Natural killer cell treated with Interleukin-12 subunit alpha and Interleukin-12 subunit beta and Interleukin-15 and Interleukin-18, amount 100 ng/mL, for 72 hours (primary cell): Measurements from ENCODE around the gene ATP8B4. TPM values are rescaled to one million over a fixed set of nuclear protein-coding genes. Genes with fewer than 3 reads are reported as not detected.

ENCODE experiments used
- ATAC-seq, 2 donors: fragments of 150-1000 bp; cut with Tn5 transposase in 1 of 2; sonication (Bioruptor Pico), chemical (Tn5 transposase) in 1 of 2; 2 replicates each; pipeline ENCODE4 v1.10.0; 2021
- DNase-seq: peaks from one replicate; pipeline ENCODE4 v3.0.0; 2022; ENCODE audit warnings: low spot score
- H3K27ac Mint-ChIP-seq, 2 donors: 1 replicate in 1 of 2; 2 replicates in 1 of 2; pipeline ENCODE4 v1.8.0; 2022; ENCODE audit warnings: mixed read lengths in 2 of 2, mild to moderate bottlenecking in 1 of 2, moderate library complexity in 1 of 2
- H3K27me3 Mint-ChIP-seq, 2 donors: 1 replicate in 1 of 2; 2 replicates in 1 of 2; pipeline ENCODE4 v1.8.0; 2022; ENCODE audit warnings: mixed read lengths in 2 of 2
- H3K36me3 Mint-ChIP-seq: one replicate; pipeline ENCODE4 v1.8.0; 2022; ENCODE audit warnings: mixed read lengths
- H3K4me1 Mint-ChIP-seq, 2 donors: 1 replicate in 1 of 2; 2 replicates in 1 of 2; pipeline ENCODE4 v1.8.0; 2022; ENCODE audit warnings: low read depth in 2 of 2, mixed read lengths in 2 of 2, mild to moderate bottlenecking in 1 of 2
- H3K4me3 Mint-ChIP-seq: one replicate; pipeline ENCODE4 v1.8.0; 2022; ENCODE audit warnings: mixed read lengths
- H3K9me3 Mint-ChIP-seq: 2 replicates; pipeline ENCODE4 v1.8.0; 2022; ENCODE audit warnings: mixed read lengths
- total RNA-seq, 2 donors: library from RNA; stranded (reverse); gene quantifications; one replicate each; pipeline ENCODE4 v1.2.3, GENCODE V29; 2022

The ATP8B4 gene
- total RNA-seq, 2 donors from 2014 or later = 273 to 296 TPM

DNA sequence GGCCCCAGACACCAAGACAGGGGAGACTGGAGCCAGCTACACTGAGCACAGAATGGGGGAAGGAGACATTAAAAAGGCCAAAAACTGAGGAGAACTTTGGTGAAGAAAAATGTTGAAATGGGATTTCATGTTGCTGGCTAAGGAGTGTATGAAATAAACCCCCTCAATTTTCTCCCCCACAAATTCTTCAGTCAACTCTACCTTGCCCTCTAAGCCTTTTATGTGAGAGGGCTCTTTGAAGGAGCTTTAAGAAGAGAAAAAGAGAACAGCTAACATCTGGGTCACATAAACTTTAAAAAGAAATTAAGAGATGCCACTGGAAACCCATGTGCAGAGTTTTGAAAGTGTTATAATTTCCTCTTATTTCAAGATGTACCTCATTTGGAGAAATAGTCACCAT lies 88.6 kb downstream of the ATP8B4 start:
- Mint-ChIP-seq H3K4me3 (no peak overlapping the region), H3K27me3 (no peaks in the 10 kb centered on the region), H3K9me3 (no peaks in the 10 kb centered on the region), H3K36me3 (peaks cover 35% of the 10 kb centered on the region), H3K4me1 (peaks cover 20 to 29% of the 10 kb centered on the region in 2 donors), H3K27ac (peak overlapping the region; percentile 15 to 81)
- ATAC-seq = no peak
- DNase-seq = no peak

DNA sequence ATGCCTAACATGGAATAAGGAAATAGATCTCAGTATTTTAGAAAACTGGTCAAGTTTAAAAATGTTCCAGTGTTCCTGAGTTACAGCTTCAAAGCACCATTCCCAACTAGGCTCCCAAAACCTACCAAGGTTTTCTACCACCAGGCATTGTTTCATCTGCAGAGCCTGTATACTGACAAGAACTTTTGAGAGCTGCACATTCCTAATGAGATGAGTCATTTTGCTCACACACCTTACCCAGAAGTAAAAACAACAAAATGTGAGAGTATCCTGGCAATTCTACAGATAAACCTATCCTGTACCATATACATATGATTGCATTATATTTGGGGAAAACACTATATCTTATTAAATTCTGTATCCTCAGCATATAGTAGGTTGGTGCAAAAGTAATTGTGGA lies 90.7 kb downstream of the ATP8B4 start:
- peaks cover 23 to 29% of the 10 kb centered on the region in 2 donors for H3K4me1 Mint-ChIP-seq
- no peak overlapping the region for H3K27ac Mint-ChIP-seq
- DNase-seq (no peak), ATAC-seq (no peak)
- H3K9me3 Mint-ChIP-seq = no peaks in the 10 kb centered on the region
- peaks cover 34% of the 10 kb centered on the region for H3K36me3 Mint-ChIP-seq
- no peak overlapping the region for H3K4me3 Mint-ChIP-seq
- no peaks in the 10 kb centered on the region for H3K27me3 Mint-ChIP-seq

DNA sequence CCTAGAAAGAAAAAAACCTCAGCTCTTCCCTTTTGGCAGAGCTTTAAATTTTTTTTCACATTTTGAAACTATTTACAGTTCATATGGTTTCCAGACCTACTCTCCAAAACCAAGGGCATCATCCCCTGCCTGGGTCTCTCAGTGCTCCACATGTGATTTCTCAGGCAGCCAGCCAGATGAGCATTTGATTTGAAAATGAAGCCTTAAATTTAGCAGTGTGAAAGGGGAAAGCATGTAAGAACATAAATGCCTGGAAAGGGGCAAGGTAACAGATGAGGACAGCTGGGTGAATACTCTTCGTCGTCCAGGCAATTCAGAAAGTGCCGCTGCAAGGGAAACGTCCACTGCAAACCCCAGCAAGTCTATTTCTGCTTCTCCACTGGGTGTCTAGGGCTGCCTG lies 94.8 kb downstream of the ATP8B4 start:
- Mint-ChIP-seq H3K27ac (no peak overlapping the region), H3K27me3 (no peaks in the 10 kb centered on the region), H3K36me3 (peaks cover 37% of the 10 kb centered on the region), H3K9me3 (no peaks in the 10 kb centered on the region), H3K4me1 (peaks cover 39 to 40% of the 10 kb centered on the region in 2 donors), H3K4me3 (no peak overlapping the region)
- DNase-seq (no peak), ATAC-seq (no peak)

DNA sequence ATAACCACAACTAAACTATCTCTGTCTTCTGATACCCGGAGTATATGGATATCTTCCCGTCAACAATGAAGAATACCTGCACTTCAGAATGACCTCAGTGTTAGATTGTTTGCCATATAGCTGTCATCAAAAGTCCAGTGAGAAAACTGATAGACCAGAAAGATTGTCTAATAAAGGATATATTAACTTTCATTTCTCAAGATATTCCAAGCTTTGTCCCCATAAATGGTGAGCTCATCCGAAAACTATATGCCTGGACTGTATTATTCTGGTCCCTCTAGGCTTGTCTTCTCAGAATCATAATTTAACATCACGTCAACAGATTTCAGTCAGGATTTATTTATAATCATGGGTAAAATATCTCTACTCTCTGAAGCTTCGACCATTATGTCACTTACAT lies 100.5 kb downstream of the ATP8B4 start:
- Mint-ChIP-seq H3K4me1 (peaks cover 41 to 43% of the 10 kb centered on the region in 2 donors), H3K27ac (no peak overlapping the region), H3K9me3 (no peaks in the 10 kb centered on the region), H3K4me3 (no peak overlapping the region), H3K36me3 (peaks cover 43% of the 10 kb centered on the region), H3K27me3 (no peaks in the 10 kb centered on the region)
- ATAC-seq = no peak
- DNase-seq = no peak

DNA sequence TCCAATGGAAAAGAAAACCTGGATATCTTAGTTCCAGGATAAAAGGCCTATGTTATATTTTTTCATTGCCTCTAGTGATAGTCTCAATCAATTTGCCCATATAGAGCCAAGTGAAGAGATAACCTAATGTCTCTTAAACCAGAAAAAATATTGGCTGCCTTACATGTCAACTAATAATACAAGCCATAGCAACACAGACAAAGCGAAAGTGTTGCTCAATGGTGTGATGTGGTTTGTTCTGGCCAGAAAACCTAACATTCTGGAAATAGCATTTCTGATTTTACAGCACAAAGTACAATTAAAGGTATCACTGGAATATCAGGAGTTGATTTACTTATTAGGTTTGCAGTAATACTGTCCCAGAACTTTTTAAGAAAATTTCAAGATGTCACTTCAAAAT lies 101.5 kb downstream of the ATP8B4 start:
- Mint-ChIP-seq H3K36me3 (peaks cover 44% of the 10 kb centered on the region), H3K4me3 (no peak overlapping the region), H3K9me3 (no peaks in the 10 kb centered on the region), H3K27ac (no peak overlapping the region), H3K4me1 (peaks cover 41 to 43% of the 10 kb centered on the region in 2 donors), H3K27me3 (no peaks in the 10 kb centered on the region)
- ATAC-seq = peak in 1 of 2 donors; percentile 28
- no peak for DNase-seq

DNA sequence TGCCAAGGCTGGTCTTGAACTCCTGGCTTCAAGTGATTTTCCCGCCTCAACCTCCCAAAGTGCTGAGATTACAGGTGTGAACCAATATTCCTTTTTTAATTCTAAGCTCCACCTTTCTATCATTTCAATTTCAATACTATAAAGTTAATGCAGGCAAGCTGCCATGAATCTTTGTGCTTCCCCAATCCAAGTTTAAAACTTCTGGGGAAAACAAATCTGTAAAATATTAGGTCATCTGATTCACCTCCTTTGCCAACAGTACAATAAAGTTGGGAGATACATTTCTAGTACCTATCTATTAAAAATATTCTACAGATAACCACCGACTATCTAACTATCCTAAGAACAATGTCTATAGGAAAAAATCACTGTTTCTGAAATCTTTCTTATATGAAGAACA lies 102.1 kb downstream of the ATP8B4 start:
- no peaks in the 10 kb centered on the region for H3K9me3 Mint-ChIP-seq
- H3K36me3 Mint-ChIP-seq = peaks cover 49% of the 10 kb centered on the region
- no peak overlapping the region for H3K27ac Mint-ChIP-seq
- DNase-seq (no peak), ATAC-seq (no peak)
- H3K27me3 Mint-ChIP-seq = no peaks in the 10 kb centered on the region
- no peak overlapping the region for H3K4me3 Mint-ChIP-seq
- peaks cover 44 to 47% of the 10 kb centered on the region in 2 donors for H3K4me1 Mint-ChIP-seq

DNA sequence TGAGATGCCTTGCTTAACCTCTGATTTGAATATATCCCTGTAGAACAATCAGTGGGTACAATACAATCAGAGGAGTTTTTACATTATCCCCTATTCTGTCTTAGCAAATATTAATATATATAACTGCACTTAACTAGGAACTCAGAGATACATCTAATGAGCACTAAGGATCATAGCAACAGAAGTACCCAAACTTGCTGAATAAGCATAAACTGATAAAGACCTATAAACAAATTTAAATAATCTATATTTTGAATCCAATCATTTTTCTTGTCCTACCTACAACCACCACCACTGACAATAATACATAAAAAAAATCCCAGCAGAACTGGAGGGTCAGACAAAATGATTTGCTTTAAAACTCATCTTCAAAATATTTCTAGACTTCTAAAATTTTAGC lies 106.2 kb downstream of the ATP8B4 start:
- H3K9me3 Mint-ChIP-seq = no peaks in the 10 kb centered on the region
- peak overlapping the region in 1 of 2 donors; percentile 7 for H3K27ac Mint-ChIP-seq
- H3K27me3 Mint-ChIP-seq = no peaks in the 10 kb centered on the region
- H3K36me3 Mint-ChIP-seq = peaks cover 33% of the 10 kb centered on the region
- H3K4me1 Mint-ChIP-seq = peaks cover 14 to 23% of the 10 kb centered on the region in 2 donors
- DNase-seq (no peak), ATAC-seq (no peak)
- H3K4me3 Mint-ChIP-seq = no peak overlapping the region

DNA sequence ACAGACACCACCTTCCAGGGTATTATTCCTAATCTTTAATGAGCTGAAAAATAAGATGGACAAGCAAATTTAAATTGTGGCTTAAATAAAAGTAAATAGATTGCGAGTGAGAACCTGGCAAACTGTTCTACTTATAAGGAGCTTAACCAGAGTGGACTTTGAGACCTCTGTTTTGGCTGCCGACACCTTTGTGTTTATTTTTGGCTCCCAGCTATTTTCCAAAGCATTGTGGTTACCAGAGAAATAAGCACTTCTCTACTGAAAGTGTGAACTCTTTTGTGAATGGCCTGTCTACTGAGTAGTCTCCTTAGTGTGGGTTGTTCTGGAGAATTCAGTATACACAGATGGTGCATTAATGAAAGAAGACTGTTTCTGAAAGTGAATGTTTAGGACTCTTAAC lies 109.4 kb downstream of the ATP8B4 start:
- H3K4me3 Mint-ChIP-seq = no peak overlapping the region
- H3K36me3 Mint-ChIP-seq = peaks cover 20% of the 10 kb centered on the region
- no peaks in the 10 kb centered on the region for H3K9me3 Mint-ChIP-seq
- no peak overlapping the region for H3K27ac Mint-ChIP-seq
- no peaks in the 10 kb centered on the region for H3K27me3 Mint-ChIP-seq
- DNase-seq (no peak), ATAC-seq (no peak)
- H3K4me1 Mint-ChIP-seq = peaks cover 14 to 21% of the 10 kb centered on the region in 2 donors

DNA sequence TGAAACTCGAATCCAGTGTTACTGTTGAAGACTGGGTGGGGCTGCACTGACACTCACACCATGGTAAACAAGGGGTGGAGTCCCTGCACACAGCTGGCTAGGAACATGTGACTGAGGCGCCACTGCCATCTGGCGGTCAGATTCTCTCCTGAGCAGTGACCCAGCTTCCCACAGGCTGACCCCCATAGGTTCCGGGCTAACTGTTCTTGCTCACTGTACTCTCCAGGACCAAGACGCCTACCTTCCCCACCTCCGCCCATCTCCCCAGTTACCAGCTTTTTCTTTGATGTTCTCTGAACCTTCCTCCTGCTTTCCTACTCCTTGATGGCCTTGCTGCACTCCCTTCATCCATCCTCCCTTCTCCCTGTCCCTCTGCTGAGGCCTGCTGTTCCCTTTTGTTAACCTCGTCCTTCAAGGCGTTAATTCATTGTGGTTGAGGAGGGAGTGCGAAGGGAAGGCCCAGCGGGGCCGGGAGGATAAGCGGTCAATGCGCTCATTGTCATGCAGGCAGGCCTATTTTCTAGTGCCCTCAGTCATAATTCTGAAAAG lies 115.2 kb downstream of the ATP8B4 start:
- Mint-ChIP-seq H3K4me3 (peak overlapping the region; percentile 61), H3K9me3 (no peaks in the 10 kb centered on the region), H3K27me3 (no peaks in the 10 kb centered on the region), H3K4me1 (peaks cover 30 to 36% of the 10 kb centered on the region in 2 donors), H3K27ac (peak overlapping the region; percentile 65 to 93), H3K36me3 (peaks cover 38% of the 10 kb centered on the region)
- DNase-seq (peak; percentile 80), ATAC-seq (peak; percentile 96 to 99)

DNA sequence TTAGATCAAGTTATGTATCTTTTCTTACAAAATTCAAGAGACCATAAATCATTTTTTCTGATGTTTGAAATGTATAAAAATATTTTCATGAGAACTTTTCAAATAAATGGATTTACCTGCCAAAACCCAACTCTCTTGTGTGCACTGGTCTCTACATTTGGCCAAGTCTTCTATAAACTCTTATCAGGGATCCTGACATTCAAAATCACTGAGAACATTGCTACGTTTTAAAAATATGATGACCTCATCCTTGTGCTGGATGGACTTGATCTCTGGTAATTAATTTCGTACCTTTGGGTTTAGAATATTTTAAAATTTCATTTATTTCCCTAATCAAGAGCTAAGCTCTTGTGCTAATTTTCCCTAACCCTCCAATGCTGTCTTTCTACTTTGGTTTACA lies 127.4 kb downstream of the ATP8B4 start:
- no peak overlapping the region for H3K4me3 Mint-ChIP-seq
- peaks cover 59% of the 10 kb centered on the region for H3K36me3 Mint-ChIP-seq
- H3K27me3 Mint-ChIP-seq = no peaks in the 10 kb centered on the region
- H3K4me1 Mint-ChIP-seq = peaks cover 28 to 30% of the 10 kb centered on the region in 2 donors
- no peaks in the 10 kb centered on the region for H3K9me3 Mint-ChIP-seq
- H3K27ac Mint-ChIP-seq = peak overlapping the region in 1 of 2 donors; percentile 32
- DNase-seq (no peak), ATAC-seq (no peak)

DNA sequence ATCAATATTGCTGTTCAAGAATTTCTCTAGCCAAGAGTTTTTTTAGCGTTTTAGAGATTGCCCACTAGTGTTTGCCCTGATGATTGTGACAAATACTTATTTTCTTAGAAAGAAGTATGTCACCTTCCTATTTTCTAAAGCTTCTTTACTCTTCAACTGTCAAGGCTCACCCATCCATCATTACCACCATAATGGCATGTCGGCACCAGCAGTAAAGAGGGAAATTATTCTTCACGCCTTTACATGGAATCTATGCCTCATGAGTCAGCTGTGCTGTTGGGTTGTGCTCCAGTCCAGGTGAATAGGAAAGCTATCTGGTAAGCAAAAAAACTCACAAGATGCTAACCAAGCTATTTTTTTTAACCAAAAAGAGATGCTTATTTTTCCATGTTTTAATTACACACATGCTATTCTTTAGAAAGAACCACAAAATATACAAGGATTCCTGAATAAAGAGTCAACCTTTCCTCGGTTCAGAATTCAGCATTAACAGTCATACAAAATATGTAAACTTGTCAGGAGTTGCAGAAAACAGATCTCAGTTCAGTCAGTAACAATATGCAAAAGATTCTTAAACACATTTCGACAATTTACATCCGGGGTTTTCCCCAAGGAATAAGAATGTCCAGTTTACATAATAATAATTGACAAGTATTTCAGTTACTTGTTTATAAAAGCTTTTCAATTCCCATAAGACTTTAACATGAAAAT lies 128.0 kb downstream of the ATP8B4 start:
- Mint-ChIP-seq H3K4me1 (peaks cover 31 to 33% of the 10 kb centered on the region in 2 donors), H3K36me3 (peaks cover 59% of the 10 kb centered on the region), H3K4me3 (no peak overlapping the region), H3K27me3 (no peaks in the 10 kb centered on the region), H3K27ac (no peak overlapping the region), H3K9me3 (no peaks in the 10 kb centered on the region)
- DNase-seq (no peak), ATAC-seq (no peak)

DNA sequence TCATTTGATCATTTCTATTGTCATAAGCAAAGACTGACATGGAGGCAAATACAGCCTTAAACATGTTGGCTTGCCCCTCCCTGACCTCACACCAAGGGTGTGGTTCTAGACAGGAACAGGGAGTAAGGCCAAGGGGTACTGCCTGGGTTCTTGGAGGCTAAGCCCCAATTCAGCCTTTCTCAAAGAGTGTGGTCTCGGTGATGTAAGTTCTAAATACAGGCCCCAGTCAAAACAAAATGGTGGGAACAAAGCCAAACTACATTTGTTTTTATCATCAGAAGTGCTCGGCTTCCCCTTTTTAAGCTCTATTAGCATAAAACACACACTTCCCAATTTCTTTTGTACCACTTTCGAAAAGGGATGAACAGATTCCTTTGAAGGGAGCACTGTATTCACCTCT lies 129.5 kb downstream of the ATP8B4 start:
- ATAC-seq (no peak), DNase-seq (no peak)
- H3K4me1 Mint-ChIP-seq = peaks cover 28 to 31% of the 10 kb centered on the region in 2 donors
- no peaks in the 10 kb centered on the region for H3K9me3 Mint-ChIP-seq
- H3K4me3 Mint-ChIP-seq = no peak overlapping the region
- peaks cover 53% of the 10 kb centered on the region for H3K36me3 Mint-ChIP-seq
- peak overlapping the region; percentile 38 to 66 for H3K27ac Mint-ChIP-seq
- H3K27me3 Mint-ChIP-seq = no peaks in the 10 kb centered on the region

DNA sequence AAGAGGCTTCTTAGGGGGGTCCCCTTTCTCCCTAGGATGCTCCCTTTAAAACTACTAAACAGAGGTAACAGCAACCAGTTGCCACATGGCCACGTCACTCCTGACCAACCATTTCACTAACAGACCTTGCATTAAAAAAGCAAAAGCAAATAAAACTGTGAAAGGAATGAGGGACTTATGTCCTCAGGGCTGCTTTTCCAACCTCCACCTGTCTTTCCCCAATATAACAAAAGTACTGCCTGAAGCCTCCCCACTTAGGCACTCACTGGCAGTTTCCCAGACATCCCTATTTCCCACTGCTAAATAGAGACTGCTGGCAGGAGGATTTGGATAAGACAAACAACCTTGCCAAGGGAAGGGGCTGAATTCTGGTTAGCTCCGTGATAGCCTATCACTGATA lies 130.3 kb downstream of the ATP8B4 start:
- Mint-ChIP-seq H3K36me3 (peaks cover 56% of the 10 kb centered on the region), H3K27ac (peak overlapping the region in 1 of 2 donors; percentile 31), H3K4me1 (peaks cover 30 to 35% of the 10 kb centered on the region in 2 donors), H3K9me3 (no peaks in the 10 kb centered on the region), H3K27me3 (no peaks in the 10 kb centered on the region), H3K4me3 (no peak overlapping the region)
- DNase-seq = no peak
- no peak for ATAC-seq

DNA sequence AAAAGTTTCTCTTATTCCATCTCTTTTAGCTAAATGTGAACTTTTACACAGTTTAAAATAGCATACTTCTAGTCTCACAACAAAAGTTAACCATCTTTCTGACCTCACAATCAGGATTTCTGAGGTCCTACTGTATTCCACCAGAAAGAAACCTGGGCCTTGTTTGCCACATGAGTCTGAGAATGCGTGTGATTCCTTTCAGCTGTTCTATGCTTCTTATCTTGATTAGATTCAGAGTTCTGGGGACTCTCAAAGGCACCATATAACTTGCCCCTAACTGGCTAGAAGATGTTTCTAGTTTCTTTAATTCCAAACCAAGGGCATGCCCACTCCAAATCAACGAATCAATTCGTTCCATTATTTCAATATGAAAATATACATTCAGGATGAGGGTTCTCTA lies 131.1 kb downstream of the ATP8B4 start:
- Mint-ChIP-seq H3K9me3 (no peaks in the 10 kb centered on the region), H3K4me1 (peaks cover 34 to 39% of the 10 kb centered on the region in 2 donors), H3K27ac (peak overlapping the region; percentile 28 to 31), H3K36me3 (peaks cover 59% of the 10 kb centered on the region), H3K4me3 (no peak overlapping the region), H3K27me3 (no peaks in the 10 kb centered on the region)
- ATAC-seq (no peak), DNase-seq (no peak)
